HUES6 (cell line): ENCODE measurements around the gene PANK4.

ENCODE experiments used
- H3K27ac ChIP-seq: 2 replicates; pipeline ENCODE4 v1.7.0; 2013; ENCODE audit warnings: low read depth, mild to moderate bottlenecking, low read length, inconsistent platforms
- H3K27me3 ChIP-seq: 2 replicates; pipeline ENCODE4 v1.6.1; 2013; ENCODE audit warnings: low read length; ENCODE audit not compliant: control insufficient read depth, insufficient read depth
- H3K36me3 ChIP-seq: 2 replicates; pipeline ENCODE4 v1.6.1; 2013; ENCODE audit warnings: low read length; ENCODE audit not compliant: control insufficient read depth, insufficient read depth
- H3K4me1 ChIP-seq: 2 replicates; pipeline ENCODE4 v1.6.1; 2013; ENCODE audit warnings: low read length; ENCODE audit not compliant: control insufficient read depth, insufficient read depth
- H3K4me3 ChIP-seq: 2 replicates; pipeline ENCODE4 v1.5.1; 2013; ENCODE audit warnings: low read depth, low read length
- H3K9ac ChIP-seq: one replicate; pipeline ENCODE4 v1.6.1; 2013; ENCODE audit warnings: mild to moderate bottlenecking, low read length
- H3K9me3 ChIP-seq: 2 replicates; pipeline ENCODE4 v1.6.1; 2013; ENCODE audit warnings: low read depth, low read length; ENCODE audit not compliant: control insufficient read depth, insufficient read depth

The PANK4 gene

GRCh38 chr1:2488688-2489087, 37.7 kb downstream of the PANK4 start:
- Histone ChIP-seq H3K27ac (no peak overlapping the region), H3K4me3 (no peak overlapping the region), H3K9me3 (peaks cover 13% of the 10 kb centered on the region), H3K4me1 (no peaks in the 10 kb centered on the region), H3K27me3 (peaks cover 3% of the 10 kb centered on the region; the same call in 1 of the 2 replicates), H3K9ac (no peak overlapping the region), H3K36me3 (no peaks in the 10 kb centered on the region)

GRCh38 chr1:2486558-2486957, 39.8 kb downstream of the PANK4 start:
- Histone ChIP-seq H3K36me3 (no peaks in the 10 kb centered on the region), H3K27ac (no peak overlapping the region), H3K27me3 (no peaks in the 10 kb centered on the region), H3K9ac (no peak overlapping the region), H3K9me3 (peaks cover 13% of the 10 kb centered on the region), H3K4me3 (no peak overlapping the region), H3K4me1 (no peaks in the 10 kb centered on the region)

GRCh38 chr1:2486041-2486440, 40.4 kb downstream of the PANK4 start:
- Histone ChIP-seq H3K4me1 (no peaks in the 10 kb centered on the region), H3K36me3 (no peaks in the 10 kb centered on the region), H3K27me3 (no peaks in the 10 kb centered on the region), H3K27ac (no peak overlapping the region), H3K4me3 (no peak overlapping the region), H3K9ac (no peak overlapping the region), H3K9me3 (peaks cover 13% of the 10 kb centered on the region)

GRCh38 chr1:2483970-2484369, 42.4 kb downstream of the PANK4 start:
- Histone ChIP-seq H3K9ac (no peak overlapping the region), H3K4me3 (no peak overlapping the region), H3K4me1 (no peaks in the 10 kb centered on the region), H3K27ac (no peak overlapping the region), H3K9me3 (peaks cover 8% of the 10 kb centered on the region), H3K36me3 (no peaks in the 10 kb centered on the region), H3K27me3 (no peaks in the 10 kb centered on the region)

GRCh38 chr1:2483026-2483425, 43.4 kb downstream of the PANK4 start:
- Histone ChIP-seq H3K27me3 (no peaks in the 10 kb centered on the region; the same call in 1 of the 2 replicates), H3K4me3 (no peak overlapping the region), H3K27ac (no peak overlapping the region), H3K4me1 (no peaks in the 10 kb centered on the region), H3K36me3 (no peaks in the 10 kb centered on the region), H3K9ac (no peak overlapping the region), H3K9me3 (no peaks in the 10 kb centered on the region)

- Histone ChIP-seq H3K9me3 (no peaks in the 10 kb centered on the region), H3K9ac (no peak overlapping the region), H3K27ac (no peak overlapping the region), H3K4me1 (no peaks in the 10 kb centered on the region), H3K36me3 (no peaks in the 10 kb centered on the region), H3K27me3 (no peaks in the 10 kb centered on the region; the same call in 1 of the 2 replicates), H3K4me3 (no peak overlapping the region)
Measured at GRCh38 chr1:2482588-2482987, 43.8 kb downstream of the PANK4 start.

- H3K4me3 ChIP-seq: no peak overlapping the region
- no peaks in the 10 kb centered on the region; the same call in 1 of the 2 replicates for H3K27me3 ChIP-seq
- no peak overlapping the region for H3K27ac ChIP-seq
- H3K36me3 ChIP-seq: no peaks in the 10 kb centered on the region
- no peaks in the 10 kb centered on the region for H3K9me3 ChIP-seq
- H3K9ac ChIP-seq: no peak overlapping the region
- H3K4me1 ChIP-seq: no peaks in the 10 kb centered on the region
Measured at GRCh38 chr1:2481885-2482284, 44.5 kb downstream of the PANK4 start.

GRCh38 chr1:2480986-2481364, 45.4 kb downstream of the PANK4 start:
- Histone ChIP-seq H3K27ac (no peak overlapping the region), H3K9me3 (no peaks in the 10 kb centered on the region), H3K27me3 (no peaks in the 10 kb centered on the region; the same call in 1 of the 2 replicates), H3K36me3 (no peaks in the 10 kb centered on the region), H3K4me3 (no peak overlapping the region), H3K4me1 (no peaks in the 10 kb centered on the region), H3K9ac (no peak overlapping the region)

- H3K27ac ChIP-seq: no peak overlapping the region
- H3K27me3 ChIP-seq: no peaks in the 10 kb centered on the region; the same call in 1 of the 2 replicates
- H3K36me3 ChIP-seq: no peaks in the 10 kb centered on the region
- H3K9ac ChIP-seq: no peak overlapping the region
- no peaks in the 10 kb centered on the region for H3K4me1 ChIP-seq
- no peaks in the 10 kb centered on the region for H3K9me3 ChIP-seq
- no peak overlapping the region for H3K4me3 ChIP-seq
Measured at GRCh38 chr1:2480236-2480985, 46.0 kb downstream of the PANK4 start.

- no peaks in the 10 kb centered on the region for H3K36me3 ChIP-seq
- H3K4me1 ChIP-seq: no peaks in the 10 kb centered on the region
- H3K4me3 ChIP-seq: no peak overlapping the region
- no peak overlapping the region for H3K9ac ChIP-seq
- H3K27ac ChIP-seq: no peak overlapping the region
- no peaks in the 10 kb centered on the region; the same call in 1 of the 2 replicates for H3K27me3 ChIP-seq
- no peaks in the 10 kb centered on the region for H3K9me3 ChIP-seq
Measured at GRCh38 chr1:2479618-2480017, 46.8 kb downstream of the PANK4 start.

- no peak overlapping the region for H3K4me3 ChIP-seq
- no peaks in the 10 kb centered on the region; the same call in 1 of the 2 replicates for H3K27me3 ChIP-seq
- H3K27ac ChIP-seq: no peak overlapping the region
- no peaks in the 10 kb centered on the region for H3K9me3 ChIP-seq
- H3K9ac ChIP-seq: no peak overlapping the region
- H3K4me1 ChIP-seq: 0 out of 2 replicates have a peak, but pooled peaks cover 2% of the 10 kb centered on the region
- H3K36me3 ChIP-seq: no peaks in the 10 kb centered on the region
Measured at GRCh38 chr1:2479186-2479585, 47.2 kb downstream of the PANK4 start.
